Liver (tissue), 9 donors: ENCODE data around the gene CIBAR2. TPM values are rescaled to one million over a fixed set of nuclear protein-coding genes. Genes with fewer than 3 reads are reported as not detected.

Source experiments
- DNase-seq: peaks from one replicate; pipeline ENCODE4 v3.0.0-alpha.2; 2017; ENCODE audit warnings: low spot score
- H3K27ac ChIP-seq, 2 donors: one replicate each; pipeline ENCODE4 v1.7.0; 2013; ENCODE audit warnings: inconsistent platforms in 2 of 2, low read length in 2 of 2, control low read depth in 1 of 2, low read depth in 1 of 2, mild to moderate bottlenecking in 1 of 2
- H3K27me3 ChIP-seq, 4 donors: one replicate each; pipeline versions ENCODE4 v1.6.1 to v1.7.0; 2013; ENCODE audit warnings: low read length in 3 of 4, inconsistent platforms in 1 of 4, mild to moderate bottlenecking in 1 of 4, moderate library complexity in 1 of 4; ENCODE audit not compliant: control insufficient read depth in 4 of 4, insufficient read depth in 4 of 4
- H3K36me3 ChIP-seq, 4 donors: one replicate each; pipeline versions ENCODE4 v1.6.1 to v1.7.0; 2013; ENCODE audit warnings: low read length in 3 of 4, mild to moderate bottlenecking in 3 of 4, low read depth in 1 of 4, moderate library complexity in 1 of 4; ENCODE audit not compliant: control insufficient read depth in 4 of 4, insufficient read depth in 3 of 4
- H3K4me1 ChIP-seq, 4 donors: one replicate each; pipeline versions ENCODE4 v1.6.1 to v1.7.0; 2013; ENCODE audit warnings: low read length in 3 of 4, mild to moderate bottlenecking in 3 of 4, moderate library complexity in 1 of 4; ENCODE audit not compliant: control insufficient read depth in 4 of 4, insufficient read depth in 4 of 4
- H3K4me3 ChIP-seq, 3 donors: one replicate each; pipeline versions ENCODE4 v1.6.1 to v1.7.0; 2013; ENCODE audit warnings: low read length in 3 of 3, control low read depth in 1 of 3, low read depth in 1 of 3, mild to moderate bottlenecking in 1 of 3
- H3K9ac ChIP-seq, 2 donors: one replicate each; pipeline ENCODE4 v1.7.0; 2013; ENCODE audit warnings: low read length in 2 of 2, mild to moderate bottlenecking in 2 of 2, moderate library complexity in 2 of 2, control low read depth in 1 of 2, low read depth in 1 of 2
- H3K9me3 ChIP-seq, 4 donors: one replicate each; pipeline versions ENCODE4 v1.6.1 to v1.7.0; 2013; ENCODE audit warnings: low read length in 3 of 4; ENCODE audit not compliant: control insufficient read depth in 4 of 4
- ATF3 ChIP-seq: IDR thresholded peaks from 2 replicates; pipeline ENCODE4 v1.6.1; 2016; ENCODE audit warnings: antibody characterized with exemption
- FOXA1 ChIP-seq: IDR thresholded peaks from 2 replicates; pipeline ENCODE4 v1.6.1; 2016; ENCODE audit warnings: antibody characterized with exemption
- FOXA2 ChIP-seq: IDR thresholded peaks from 2 replicates; pipeline ENCODE4 v1.6.1; 2016; ENCODE audit warnings: antibody characterized with exemption
- GABPA ChIP-seq, 2 donors: IDR thresholded peaks in 1 of 2; conservative IDR thresholded peaks in 1 of 2; 2 replicates each; pipeline ENCODE4 v1.6.1; 2016; ENCODE audit warnings: antibody characterized with exemption in 2 of 2, mild to moderate bottlenecking in 1 of 2, moderate library complexity in 1 of 2
- HNF4G ChIP-seq: IDR thresholded peaks from 2 replicates; pipeline ENCODE4 v1.6.1; 2016; ENCODE audit warnings: antibody characterized with exemption
- JUND ChIP-seq, 2 donors: IDR thresholded peaks; 2 replicates each; pipeline ENCODE4 v1.6.1; 2016; ENCODE audit warnings: antibody characterized with exemption in 2 of 2
- RAD21 ChIP-seq, 2 donors: IDR thresholded peaks; 2 replicates each; pipeline ENCODE4 v1.6.1; 2016; ENCODE audit warnings: antibody characterized with exemption in 2 of 2, mild to moderate bottlenecking in 2 of 2
- RXRA ChIP-seq, 2 donors: IDR thresholded peaks; 2 replicates each; pipeline ENCODE4 v1.6.1; 2017 to 2018; ENCODE audit warnings: antibody characterized with exemption in 2 of 2, mild to moderate bottlenecking in 1 of 2
- SP1 ChIP-seq: IDR thresholded peaks from 2 replicates; pipeline ENCODE4 v1.6.1; 2018; ENCODE audit warnings: antibody characterized with exemption, mild to moderate bottlenecking
- TAF1 ChIP-seq: conservative IDR thresholded peaks from 2 replicates; pipeline ENCODE4 v1.6.1; 2016; ENCODE audit warnings: antibody characterized with exemption, mild to moderate bottlenecking
- WGBS: extraction: QIAGEN DNeasy Blood & Tissue Kit; methylation state at CpG from one replicate; pipeline ENCODE4 v1.1.7; 2013; 5-methylcytosine and 5-hydroxymethylcytosine counted together
- polyA plus RNA-seq, 2 donors: library from polyadenylated mRNA; stranded (reverse) in 1 of 2; unstranded in 1 of 2; fragments of 200-250 nt in 1 of 2; fragments of >200 nt in 1 of 2; fragmentation: Nextera tagmentation in 1 of 2; extraction: Ambion mirVana in 1 of 2; gene quantifications; one replicate each; pipeline versions ENCODE4 v1.2.1 to v1.2.3, GENCODE V29; 2013 to 2015
- total RNA-seq, 2 donors: library from RNA; depleted of rRNA; stranded (reverse); fragments of >200 nt; gene quantifications; one replicate each; pipeline ENCODE4 v1.2.3, GENCODE V29; 2014
- TF ChIP-seq, protein P1 (sequence below): IDR thresholded peaks from 2 replicates; pipeline ENCODE4 v1.6.1; 2016; ENCODE audit warnings: antibody characterized with exemption
- TF ChIP-seq, protein P2 (sequence below): fragments of 150-350 bp; IDR thresholded peaks from 2 replicates; pipeline ENCODE4 v1.5.1; 2017; ENCODE audit warnings: improper control_type of control experiment, low read depth, low read length; ENCODE audit not compliant: missing input control
- donor health status: healthy.
- donor health status: healthy.
- donor health status: healthy.
- donor health status: healthy.
- donor health status: healthy.

CIBAR2 gene
- total and polyA plus RNA-seq, 4 donors = not detected

GRCh38 chr16:85134076-85134788, 22.0 kb upstream of the CIBAR2 start:
- H3K4me1 ChIP-seq = peaks cover 0 to 18% (median 11%) of the 10 kb centered on the region in 4 donors
- no peak for TF ChIP-seq SP1
- no peak for TF ChIP-seq ATF3
- TF ChIP-seq, protein P1, sequence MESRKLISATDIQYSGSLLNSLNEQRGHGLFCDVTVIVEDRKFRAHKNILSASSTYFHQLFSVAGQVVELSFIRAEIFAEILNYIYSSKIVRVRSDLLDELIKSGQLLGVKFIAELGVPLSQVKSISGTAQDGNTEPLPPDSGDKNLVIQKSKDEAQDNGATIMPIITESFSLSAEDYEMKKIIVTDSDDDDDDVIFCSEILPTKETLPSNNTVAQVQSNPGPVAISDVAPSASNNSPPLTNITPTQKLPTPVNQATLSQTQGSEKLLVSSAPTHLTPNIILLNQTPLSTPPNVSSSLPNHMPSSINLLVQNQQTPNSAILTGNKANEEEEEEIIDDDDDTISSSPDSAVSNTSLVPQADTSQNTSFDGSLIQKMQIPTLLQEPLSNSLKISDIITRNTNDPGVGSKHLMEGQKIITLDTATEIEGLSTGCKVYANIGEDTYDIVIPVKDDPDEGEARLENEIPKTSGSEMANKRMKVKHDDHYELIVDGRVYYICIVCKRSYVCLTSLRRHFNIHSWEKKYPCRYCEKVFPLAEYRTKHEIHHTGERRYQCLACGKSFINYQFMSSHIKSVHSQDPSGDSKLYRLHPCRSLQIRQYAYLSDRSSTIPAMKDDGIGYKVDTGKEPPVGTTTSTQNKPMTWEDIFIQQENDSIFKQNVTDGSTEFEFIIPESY = no peak
- TF ChIP-seq GABPA (IDR thresholded peaks at IDR 0.05 in 1 of 2, conservative IDR thresholded peaks at IDR 0.05 in 1 of 2) = no peak
- no peak for TF ChIP-seq JUND (IDR thresholded peaks at IDR 0.05)
- TF ChIP-seq RXRA (IDR thresholded peaks at IDR 0.05) = no peak
- TF ChIP-seq FOXA2 = no peak
- TF ChIP-seq, protein P2, sequence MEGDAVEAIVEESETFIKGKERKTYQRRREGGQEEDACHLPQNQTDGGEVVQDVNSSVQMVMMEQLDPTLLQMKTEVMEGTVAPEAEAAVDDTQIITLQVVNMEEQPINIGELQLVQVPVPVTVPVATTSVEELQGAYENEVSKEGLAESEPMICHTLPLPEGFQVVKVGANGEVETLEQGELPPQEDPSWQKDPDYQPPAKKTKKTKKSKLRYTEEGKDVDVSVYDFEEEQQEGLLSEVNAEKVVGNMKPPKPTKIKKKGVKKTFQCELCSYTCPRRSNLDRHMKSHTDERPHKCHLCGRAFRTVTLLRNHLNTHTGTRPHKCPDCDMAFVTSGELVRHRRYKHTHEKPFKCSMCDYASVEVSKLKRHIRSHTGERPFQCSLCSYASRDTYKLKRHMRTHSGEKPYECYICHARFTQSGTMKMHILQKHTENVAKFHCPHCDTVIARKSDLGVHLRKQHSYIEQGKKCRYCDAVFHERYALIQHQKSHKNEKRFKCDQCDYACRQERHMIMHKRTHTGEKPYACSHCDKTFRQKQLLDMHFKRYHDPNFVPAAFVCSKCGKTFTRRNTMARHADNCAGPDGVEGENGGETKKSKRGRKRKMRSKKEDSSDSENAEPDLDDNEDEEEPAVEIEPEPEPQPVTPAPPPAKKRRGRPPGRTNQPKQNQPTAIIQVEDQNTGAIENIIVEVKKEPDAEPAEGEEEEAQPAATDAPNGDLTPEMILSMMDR = no peak
- WGBS = 92% methylated on average over 19 of the region's 19 CpGs
- no peak overlapping the region for H3K9ac ChIP-seq
- H3K27ac ChIP-seq = no peak overlapping the region
- no peak overlapping the region for H3K4me3 ChIP-seq
- H3K27me3 ChIP-seq = no peaks in the 10 kb centered on the region
- H3K36me3 ChIP-seq = no peaks in the 10 kb centered on the region
- H3K9me3 ChIP-seq = peaks cover 0 to 5% (median 0%) of the 10 kb centered on the region in 4 donors
- no peak for DNase-seq

- Histone ChIP-seq H3K4me3 (no peak overlapping the region), H3K36me3 (no peaks in the 10 kb centered on the region), H3K9ac (no peak overlapping the region), H3K4me1 (peaks cover 0 to 18% (median 11%) of the 10 kb centered on the region in 4 donors), H3K27me3 (no peaks in the 10 kb centered on the region), H3K27ac (no peak overlapping the region), H3K9me3 (peaks cover 0 to 5% (median 0%) of the 10 kb centered on the region in 4 donors)
- no peak for DNase-seq
- WGBS = 96% methylated on average over 1 of the region's 1 CpG
- TF ChIP-seq TAF1 (no peak), HNF4G (no peak), FOXA1 (no peak), RAD21 (IDR thresholded peaks at IDR 0.05) (no peak), ATF3 (no peak)
- TF ChIP-seq, protein P2 = no peak
These were observed 21.0 kb upstream of the CIBAR2 start for GRCh38 chr16:85133290-85133599.
